IPS-NIHi7 (cell line): ENCODE data around the gene DNAJC21.
"Not testable (repeated sequence)": the region's sequence is repeated elsewhere in the genome, so short reads cannot be mapped to it uniquely, and the experiment has no call there.

Experiments
- DNase-seq: peaks from one replicate; pipeline ENCODE4 v3.0.0; 2012; ENCODE audit warnings: mixed read lengths; ENCODE audit errors: extremely low spot score

Gene DNAJC21

GRCh38 chr5:34923256-34923655, 6.1 kb upstream of the DNAJC21 start:
- DNase-seq, result not testable (repeated sequence)

- DNase-seq, result no peak
Observed at GRCh38 chr5:34923694-34924461, 5.5 kb upstream of the DNAJC21 start.

- no peak for DNase-seq
Observed at GRCh38 chr5:34924462-34924765, 4.9 kb upstream of the DNAJC21 start.

- no peak for DNase-seq
Observed at GRCh38 chr5:34926318-34926888, 3.0 kb upstream of the DNAJC21 start.

- no peak for DNase-seq
Observed at GRCh38 chr5:34927785-34928184, 1.6 kb upstream of the DNAJC21 start.

GRCh38 chr5:34928267-34928666, 1.1 kb upstream of the DNAJC21 start:
- no peak for DNase-seq

- peak; percentile 70 for DNase-seq
Observed at GRCh38 chr5:34929720-34930461, 532 bp downstream of the DNAJC21 start.

GRCh38 chr5:34930462-34930844, 1.1 kb downstream of the DNAJC21 start:
- DNase-seq, result no peak

- no peak for DNase-seq
Observed at GRCh38 chr5:34930870-34931269, 1.5 kb downstream of the DNAJC21 start.

GRCh38 chr5:34932947-34933346, 3.6 kb downstream of the DNAJC21 start:
- DNase-seq, result no peak

- no peak for DNase-seq
Observed at GRCh38 chr5:34941936-34942335, 12.6 kb downstream of the DNAJC21 start.

- DNase-seq, result no peak
Observed at GRCh38 chr5:34944044-34944443, 14.7 kb downstream of the DNAJC21 start.

- no peak for DNase-seq
Observed at GRCh38 chr5:34944460-34945047, 15.2 kb downstream of the DNAJC21 start.

- DNase-seq, result no peak
Observed at GRCh38 chr5:34957321-34957720, 28.0 kb downstream of the DNAJC21 start.

- DNase-seq, result peak; percentile 65
Observed at GRCh38 chr5:34957857-34958690, 28.7 kb downstream of the DNAJC21 start.

GRCh38 chr5:34959323-34959722, 30.0 kb downstream of the DNAJC21 start:
- no peak for DNase-seq

GRCh38 chr5:34967540-34967939, 38.2 kb downstream of the DNAJC21 start:
- DNase-seq, result no peak

- DNase-seq, result no peak
Observed at GRCh38 chr5:34968258-34968657, 38.9 kb downstream of the DNAJC21 start.

- DNase-seq, result no peak
Observed at GRCh38 chr5:34970552-34970951, 41.2 kb downstream of the DNAJC21 start.

GRCh38 chr5:34971655-34972054, 42.3 kb downstream of the DNAJC21 start:
- DNase-seq, result not testable (repeated sequence)

- no peak for DNase-seq
Observed at GRCh38 chr5:34976347-34976746, 47.0 kb downstream of the DNAJC21 start.
